Nephron progenitor cell (in vitro differentiated cells): Measurements from ENCODE around the gene FGFRL1.

Experiments used
- DNase-seq: peaks from one replicate; pipeline ENCODE4 v3.0.0; 2021
- H3K27ac Mint-ChIP-seq: 2 replicates; pipeline ENCODE4 v1.8.0; 2021; ENCODE audit warnings: mild to moderate bottlenecking, moderate library complexity, mixed read lengths
- H3K27me3 Mint-ChIP-seq: 2 replicates; pipeline ENCODE4 v1.8.0; 2021; ENCODE audit warnings: mild to moderate bottlenecking, low read depth, mixed read lengths; ENCODE audit not compliant: poor library complexity
- H3K36me3 Mint-ChIP-seq: 2 replicates; pipeline ENCODE4 v1.8.0; 2021; ENCODE audit warnings: low read depth, mixed read lengths
- H3K4me1 Mint-ChIP-seq: 2 replicates; pipeline ENCODE4 v1.8.0; 2021; ENCODE audit warnings: mixed read lengths
- H3K4me3 Mint-ChIP-seq: 2 replicates; pipeline ENCODE4 v1.8.0; 2021; ENCODE audit warnings: mild to moderate bottlenecking, moderate library complexity, mixed read lengths
- H3K9me3 Mint-ChIP-seq: 2 replicates; pipeline ENCODE4 v1.8.0; 2021; ENCODE audit warnings: mild to moderate bottlenecking, moderate library complexity, mixed read lengths
- TF ChIP-seq, protein P1 (sequence below): fragments of 200-600 bp; sonication (generic); IDR thresholded peaks from 2 replicates; pipeline ENCODE4 v1.5.0; 2021; ENCODE audit warnings: antibody characterized with exemption

Gene FGFRL1

DNA sequence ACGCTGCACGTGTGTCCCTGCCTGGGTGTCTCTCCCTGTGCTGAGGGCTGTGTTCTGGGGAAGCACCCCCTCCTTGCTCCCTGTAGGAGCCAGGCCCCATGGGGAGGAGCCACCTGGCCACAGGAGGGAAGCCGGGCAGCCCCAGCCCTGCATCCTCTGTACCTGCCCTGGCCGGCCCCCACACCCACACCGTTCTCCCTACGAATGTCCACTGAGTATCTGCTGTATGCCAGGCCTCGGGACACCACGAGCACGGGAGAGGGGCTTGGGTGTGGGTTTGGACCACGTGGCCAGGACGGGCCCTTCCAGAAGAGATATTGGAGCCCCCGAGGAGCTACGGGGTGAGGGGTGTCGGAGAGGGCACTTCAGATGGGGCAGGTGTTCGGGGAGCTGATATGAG, 6.3 kb downstream of the FGFRL1 start:
- TF ChIP-seq, protein P1, sequence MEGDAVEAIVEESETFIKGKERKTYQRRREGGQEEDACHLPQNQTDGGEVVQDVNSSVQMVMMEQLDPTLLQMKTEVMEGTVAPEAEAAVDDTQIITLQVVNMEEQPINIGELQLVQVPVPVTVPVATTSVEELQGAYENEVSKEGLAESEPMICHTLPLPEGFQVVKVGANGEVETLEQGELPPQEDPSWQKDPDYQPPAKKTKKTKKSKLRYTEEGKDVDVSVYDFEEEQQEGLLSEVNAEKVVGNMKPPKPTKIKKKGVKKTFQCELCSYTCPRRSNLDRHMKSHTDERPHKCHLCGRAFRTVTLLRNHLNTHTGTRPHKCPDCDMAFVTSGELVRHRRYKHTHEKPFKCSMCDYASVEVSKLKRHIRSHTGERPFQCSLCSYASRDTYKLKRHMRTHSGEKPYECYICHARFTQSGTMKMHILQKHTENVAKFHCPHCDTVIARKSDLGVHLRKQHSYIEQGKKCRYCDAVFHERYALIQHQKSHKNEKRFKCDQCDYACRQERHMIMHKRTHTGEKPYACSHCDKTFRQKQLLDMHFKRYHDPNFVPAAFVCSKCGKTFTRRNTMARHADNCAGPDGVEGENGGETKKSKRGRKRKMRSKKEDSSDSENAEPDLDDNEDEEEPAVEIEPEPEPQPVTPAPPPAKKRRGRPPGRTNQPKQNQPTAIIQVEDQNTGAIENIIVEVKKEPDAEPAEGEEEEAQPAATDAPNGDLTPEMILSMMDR = no peak
- Mint-ChIP-seq H3K27me3 (no peaks in the 10 kb centered on the region), H3K36me3 (peaks cover 6% of the 10 kb centered on the region), H3K27ac (no peak overlapping the region), H3K4me3 (no peak overlapping the region), H3K9me3 (no peaks in the 10 kb centered on the region), H3K4me1 (peaks cover 54% of the 10 kb centered on the region)
- no peak for DNase-seq

DNA sequence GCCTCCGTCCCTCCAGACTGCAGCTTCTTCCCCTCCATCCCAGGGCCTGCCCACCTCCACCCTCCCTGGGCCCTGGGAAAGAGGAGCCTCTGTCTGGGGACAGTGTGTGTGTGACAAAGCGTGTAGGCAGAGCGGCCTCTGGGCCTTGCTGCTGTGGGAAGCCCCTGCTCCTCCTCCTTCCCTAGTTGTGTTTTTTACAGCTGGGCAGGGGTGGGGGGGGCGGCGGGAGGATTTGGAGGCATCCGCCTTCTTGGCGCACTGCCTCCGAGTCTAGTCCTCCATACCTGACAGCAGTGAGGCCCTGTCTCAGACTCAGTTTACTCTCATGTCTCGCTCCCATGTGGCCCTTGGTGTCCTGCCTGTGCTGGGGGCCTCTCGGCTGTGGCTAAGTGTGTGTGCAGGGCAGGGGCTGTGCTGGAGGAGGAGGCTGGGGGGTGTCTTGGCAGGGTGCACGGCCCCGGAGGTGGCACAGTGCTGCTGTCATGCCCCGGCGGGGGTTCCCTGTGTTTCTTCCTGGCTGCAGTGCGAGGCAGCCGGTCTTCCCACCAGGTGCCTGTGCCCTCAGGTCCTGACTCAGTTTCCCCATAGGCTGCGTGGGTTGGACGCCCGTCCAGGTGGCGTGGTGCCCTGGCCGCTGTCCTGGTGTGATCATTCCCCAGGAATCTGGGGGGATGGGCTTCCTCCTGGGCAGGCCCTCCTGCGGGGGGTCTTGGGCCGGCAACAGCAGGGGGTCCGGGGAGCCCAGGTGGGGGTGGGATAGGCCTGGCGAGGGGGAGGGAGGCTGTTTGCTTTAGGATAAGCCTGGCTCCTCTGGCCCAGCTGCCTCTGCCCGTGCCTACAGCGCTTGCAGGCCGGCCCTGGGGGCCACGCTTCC, 7.0 kb downstream of the FGFRL1 start:
- H3K36me3 Mint-ChIP-seq = peaks cover 6% of the 10 kb centered on the region
- no peaks in the 10 kb centered on the region for H3K27me3 Mint-ChIP-seq

DNA sequence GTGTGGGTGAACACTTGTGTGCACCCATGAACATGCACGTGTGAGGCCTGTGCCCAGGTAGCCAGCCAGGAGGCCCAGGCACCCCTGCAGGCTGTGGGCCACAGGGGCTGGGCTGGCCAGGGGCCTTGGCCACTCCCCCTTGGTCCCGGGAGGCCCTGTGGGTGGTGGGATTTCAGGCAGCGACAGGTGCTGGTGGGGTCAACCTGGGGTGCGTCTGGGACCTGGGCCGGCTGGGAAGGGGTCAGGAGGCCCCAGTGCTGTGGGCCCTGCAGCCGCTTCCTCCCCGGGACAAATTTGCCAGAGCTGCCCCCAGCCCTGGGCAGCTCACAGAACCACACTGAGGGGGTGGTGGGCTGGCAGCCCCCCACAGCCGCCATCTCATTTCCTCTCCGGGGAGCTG, 7.9 kb downstream of the FGFRL1 start:
- Mint-ChIP-seq H3K4me1 (peaks cover 45% of the 10 kb centered on the region), H3K9me3 (no peaks in the 10 kb centered on the region), H3K27me3 (no peaks in the 10 kb centered on the region), H3K4me3 (peak overlapping the region; percentile 36), H3K36me3 (no peaks in the 10 kb centered on the region), H3K27ac (no peak overlapping the region)
- no peak for DNase-seq
- TF ChIP-seq, protein P1 = no peak

More for the DNA sequence above, 7.0 kb downstream of the FGFRL1 start:
- Mint-ChIP-seq H3K4me1 (peaks cover 54% of the 10 kb centered on the region), H3K27ac (no peak overlapping the region), H3K9me3 (no peaks in the 10 kb centered on the region), H3K4me3 (no peak overlapping the region)
- no peak for DNase-seq
- TF ChIP-seq, protein P1 = no peak

DNA sequence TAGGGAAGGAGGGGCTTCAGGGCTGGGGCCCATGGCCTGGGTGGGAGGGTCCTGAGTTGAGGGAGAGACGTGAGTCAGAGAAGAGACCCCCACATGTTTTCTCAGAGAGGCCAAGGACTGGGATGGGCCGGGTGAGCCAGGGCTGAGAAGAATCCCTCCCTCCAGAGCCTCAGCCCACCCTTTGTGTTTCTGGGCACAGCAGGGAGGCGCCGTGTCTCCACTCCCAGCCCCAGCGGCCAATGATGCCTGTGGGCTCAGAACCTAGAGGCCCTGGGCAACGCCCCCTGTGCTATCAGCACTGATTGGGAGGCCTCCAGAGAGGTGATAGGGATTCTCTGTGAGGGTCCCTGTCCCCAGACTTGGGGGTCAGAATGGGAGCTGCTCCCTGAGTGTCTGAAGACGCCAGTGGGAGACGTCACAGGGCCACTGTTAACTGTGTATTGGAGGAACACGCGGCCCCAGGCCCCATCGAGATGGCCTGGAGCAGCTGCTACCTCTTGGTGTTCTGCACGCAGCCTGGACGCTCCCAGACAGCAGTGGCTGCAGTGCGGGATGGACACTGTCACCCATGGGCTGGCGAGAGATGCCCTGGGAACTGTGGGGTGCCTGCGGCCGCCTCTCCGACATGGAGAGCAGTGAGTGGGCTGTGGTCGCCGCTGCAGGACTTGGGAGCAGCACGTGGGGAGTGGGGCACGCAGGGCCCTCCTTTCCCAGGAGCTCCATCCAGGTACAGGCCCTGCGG, 8.5 kb downstream of the FGFRL1 start:
- no peaks in the 10 kb centered on the region for H3K27me3 Mint-ChIP-seq
- no peak overlapping the region for H3K27ac Mint-ChIP-seq
- peak; percentile 50 for DNase-seq
- H3K9me3 Mint-ChIP-seq = no peaks in the 10 kb centered on the region
- peaks cover 43% of the 10 kb centered on the region for H3K4me1 Mint-ChIP-seq
- peaks cover under 1% of the 10 kb centered on the region for H3K36me3 Mint-ChIP-seq
- no peak overlapping the region for H3K4me3 Mint-ChIP-seq
- TF ChIP-seq, protein P1 = no peak

DNA sequence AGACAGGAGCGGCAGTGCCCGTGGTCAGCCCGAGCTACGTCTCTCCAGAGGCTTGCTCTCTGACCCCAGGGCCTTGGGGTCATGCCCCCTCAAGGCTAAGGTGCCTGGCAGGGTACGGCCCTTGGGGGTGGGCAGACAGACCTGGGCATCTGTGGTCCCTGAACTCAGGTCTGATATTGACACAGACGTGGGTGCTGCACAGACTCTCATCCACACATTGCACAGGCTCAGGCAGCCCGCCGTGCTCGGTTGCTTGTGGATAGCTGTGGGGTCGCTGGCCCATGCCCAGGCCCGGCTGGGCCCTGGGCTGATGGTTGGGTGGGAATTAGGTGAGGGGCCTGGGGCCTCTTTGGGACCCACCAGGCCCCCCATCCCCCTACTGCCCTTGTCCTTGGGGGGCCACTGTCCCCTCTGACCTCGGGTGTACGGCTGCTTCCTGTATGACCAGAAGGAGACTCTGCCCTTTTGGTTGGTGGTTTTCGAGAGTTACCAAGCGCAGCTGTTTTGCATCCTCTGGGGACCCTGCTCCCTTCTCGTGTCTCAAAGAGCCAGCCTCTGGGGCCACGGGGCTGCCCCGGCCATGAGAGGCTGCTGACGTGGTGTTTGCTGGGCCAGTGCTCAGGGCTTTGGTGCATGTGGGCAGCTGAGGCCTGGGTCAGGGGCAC, 10.1 kb downstream of the FGFRL1 start:
- no peak for DNase-seq
- no peak overlapping the region for H3K27ac Mint-ChIP-seq
- H3K4me3 Mint-ChIP-seq = no peak overlapping the region
- no peaks in the 10 kb centered on the region for H3K27me3 Mint-ChIP-seq
- no peaks in the 10 kb centered on the region for H3K9me3 Mint-ChIP-seq
- H3K36me3 Mint-ChIP-seq = peaks cover 14% of the 10 kb centered on the region
- H3K4me1 Mint-ChIP-seq = peaks cover 50% of the 10 kb centered on the region
- TF ChIP-seq, protein P1 = no peak
